NCI-H345 treated with DMSO at 0.1 percent for 48 hours (cell line): ENCODE measurements around the gene KNSTRN.

Experiments
- DNase-seq: peaks from one replicate; lab custom pipeline; 2025; ENCODE audit not compliant: unreplicated experiment; lab: John Stamatoyannopoulos, UW

The KNSTRN gene

GRCh38 chr15:40345225-40345866, 37.2 kb upstream of the KNSTRN start:
- DNase-seq = no peak

GRCh38 chr15:40345867-40346578, 36.5 kb upstream of the KNSTRN start:
- DNase-seq = no peak

DNA sequence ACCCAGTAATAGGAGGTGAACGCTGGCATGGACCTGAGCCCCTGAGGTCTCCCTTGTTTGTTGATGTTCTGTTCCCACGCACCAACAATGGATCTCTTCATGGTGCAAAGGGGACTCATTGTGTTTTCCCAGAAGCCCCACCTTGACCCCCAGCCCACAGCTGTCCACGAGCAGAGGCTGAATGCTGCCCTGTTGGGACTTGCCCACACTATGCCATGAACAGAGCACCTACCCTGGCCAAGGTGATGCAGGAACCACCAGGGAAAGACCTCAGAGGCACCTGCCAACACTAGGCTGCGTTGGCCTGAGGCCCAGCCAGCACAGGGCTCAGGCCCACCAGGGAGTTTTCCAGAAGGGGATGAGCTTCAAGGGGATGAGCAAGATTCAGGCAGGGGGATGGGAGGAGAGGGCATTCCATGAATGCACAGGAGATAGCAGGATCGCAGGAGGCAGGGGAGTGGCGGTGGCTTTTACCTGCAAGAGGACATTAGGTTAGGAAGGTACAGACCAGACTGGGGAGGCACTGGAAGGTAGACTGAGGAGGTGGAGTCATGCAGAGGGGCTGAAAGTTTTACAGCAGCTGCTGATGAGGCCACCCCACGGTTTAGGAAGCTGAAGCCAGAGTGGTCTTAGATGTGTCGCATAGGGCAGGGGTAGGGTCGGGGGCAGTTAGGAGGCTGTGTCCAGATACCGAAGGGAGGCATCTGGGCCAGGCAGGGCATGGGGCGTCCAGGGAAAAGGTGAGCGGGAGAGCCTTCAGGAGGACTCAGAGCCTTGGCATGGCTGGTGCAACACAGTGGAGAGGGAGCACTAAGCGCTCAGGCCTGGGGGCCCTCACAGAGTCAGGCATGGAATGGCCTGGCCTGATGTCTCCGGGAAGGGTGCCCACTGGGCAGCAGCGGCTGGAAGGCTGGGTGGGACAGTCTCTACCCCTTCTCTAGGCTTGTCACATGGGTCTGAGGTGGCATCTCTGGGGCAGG, 35.7 kb upstream of the KNSTRN start:
- no peak for DNase-seq

DNA sequence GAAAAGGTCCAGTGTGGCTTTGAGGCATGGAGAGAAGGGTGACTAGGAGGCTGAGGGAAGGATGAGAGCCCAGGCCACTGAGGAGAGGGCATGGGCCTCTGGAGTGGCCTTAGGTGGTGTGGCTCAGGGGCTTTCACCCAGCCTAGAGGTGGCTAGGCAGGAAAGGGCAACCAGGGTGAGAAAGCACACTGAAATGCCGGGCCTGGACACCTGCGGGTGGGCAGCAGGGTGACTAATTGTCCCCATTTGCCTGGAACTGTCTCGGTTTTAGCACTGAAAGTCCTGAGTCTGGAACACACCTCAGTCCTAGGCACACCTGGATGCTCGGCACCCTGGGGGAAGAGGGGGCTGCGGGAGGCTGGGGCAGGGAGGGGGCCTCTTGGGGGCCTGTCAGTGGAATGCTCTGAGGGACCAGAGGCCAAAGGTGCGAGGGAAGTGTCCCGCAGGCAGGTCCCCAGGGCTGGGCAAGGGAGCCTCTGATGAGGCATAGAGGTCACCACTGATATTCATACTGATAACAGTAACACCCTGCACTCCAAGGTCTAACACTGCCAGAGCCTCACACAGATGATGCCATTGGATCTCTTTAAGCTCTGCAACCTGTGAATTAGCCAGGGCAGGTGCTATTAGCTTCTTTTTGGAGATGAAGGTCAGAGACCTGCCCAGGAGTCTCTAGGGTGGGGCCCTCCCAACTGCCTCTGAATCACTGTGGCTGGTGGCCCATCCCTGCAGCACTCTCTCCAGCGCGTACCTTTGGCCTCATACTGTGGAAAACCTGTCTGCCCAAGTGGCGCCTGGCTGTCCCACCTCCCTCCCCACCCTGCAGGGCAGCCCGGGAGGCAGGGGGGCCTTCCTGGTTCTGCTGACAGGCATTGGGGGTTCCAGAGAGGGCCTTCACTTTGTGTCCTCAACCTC, 34.7 kb upstream of the KNSTRN start:
- DNase-seq = no peak

DNA sequence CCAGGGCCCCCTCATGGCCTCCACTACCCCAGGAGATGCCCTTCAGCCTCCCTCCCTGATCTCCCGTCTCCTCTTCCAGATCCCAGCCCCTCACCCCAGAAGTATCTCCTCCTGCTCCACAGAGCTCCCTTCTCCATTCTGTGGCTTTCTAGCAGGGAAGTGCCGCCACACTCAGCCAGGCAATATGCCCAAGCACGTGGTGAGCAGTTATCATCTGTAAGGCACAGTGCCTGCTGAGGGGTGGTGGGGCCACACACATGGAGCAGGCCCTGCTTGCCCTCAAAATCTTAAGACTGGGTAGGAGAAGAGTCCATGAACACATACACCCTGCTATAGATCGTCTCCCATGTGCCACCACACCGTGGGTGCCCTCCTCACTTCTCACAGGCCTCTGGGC, 34.0 kb upstream of the KNSTRN start:
- DNase-seq = no peak

GRCh38 chr15:40349163-40349562, 33.4 kb upstream of the KNSTRN start:
- no peak for DNase-seq

GRCh38 chr15:40352281-40352901, 30.1 kb upstream of the KNSTRN start:
- no peak for DNase-seq

- DNase-seq = no peak
These were observed 28.8 kb upstream of the KNSTRN start for GRCh38 chr15:40353697-40354096.

DNA sequence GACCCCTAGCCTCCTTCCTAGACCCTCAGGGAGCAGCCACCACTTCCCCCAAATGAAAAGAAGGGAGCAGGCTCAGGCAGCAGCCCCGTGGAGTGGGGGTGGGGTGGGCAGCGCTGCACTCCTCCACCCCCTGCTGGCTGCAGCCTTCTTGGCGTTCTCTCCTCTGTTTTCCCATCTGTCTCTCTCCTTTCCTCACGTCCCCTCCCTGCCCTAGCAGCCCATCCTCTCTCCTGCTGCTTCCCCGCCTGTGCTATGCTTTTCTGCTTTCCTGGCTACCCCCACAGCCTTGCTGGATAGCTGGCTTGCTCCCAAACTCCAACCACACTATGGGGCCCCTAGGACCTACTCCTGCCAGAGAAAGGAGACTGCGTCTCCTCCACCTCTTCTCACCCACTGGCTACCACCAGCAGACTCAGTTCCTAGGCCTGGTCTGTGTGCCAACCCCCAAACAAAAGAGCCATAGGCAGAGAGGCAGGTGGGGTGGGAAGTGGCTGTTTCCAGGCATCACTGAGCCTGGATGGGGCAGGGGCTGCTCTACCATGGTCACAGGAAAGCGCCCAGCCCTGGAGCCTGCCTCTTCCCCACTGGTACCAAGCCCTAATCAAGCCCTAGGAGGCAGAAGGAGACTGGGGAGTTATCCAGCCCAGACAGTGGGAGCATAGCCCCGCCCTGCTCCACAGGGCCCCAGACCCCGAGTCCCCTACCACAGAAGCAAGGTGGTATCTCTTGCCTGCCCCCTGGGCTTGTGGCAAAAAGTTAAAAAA, 27.9 kb upstream of the KNSTRN start:
- no peak for DNase-seq

GRCh38 chr15:40355976-40356585, 26.4 kb upstream of the KNSTRN start:
- no peak for DNase-seq

GRCh38 chr15:40357246-40357645, 25.3 kb upstream of the KNSTRN start:
- no peak for DNase-seq

DNA sequence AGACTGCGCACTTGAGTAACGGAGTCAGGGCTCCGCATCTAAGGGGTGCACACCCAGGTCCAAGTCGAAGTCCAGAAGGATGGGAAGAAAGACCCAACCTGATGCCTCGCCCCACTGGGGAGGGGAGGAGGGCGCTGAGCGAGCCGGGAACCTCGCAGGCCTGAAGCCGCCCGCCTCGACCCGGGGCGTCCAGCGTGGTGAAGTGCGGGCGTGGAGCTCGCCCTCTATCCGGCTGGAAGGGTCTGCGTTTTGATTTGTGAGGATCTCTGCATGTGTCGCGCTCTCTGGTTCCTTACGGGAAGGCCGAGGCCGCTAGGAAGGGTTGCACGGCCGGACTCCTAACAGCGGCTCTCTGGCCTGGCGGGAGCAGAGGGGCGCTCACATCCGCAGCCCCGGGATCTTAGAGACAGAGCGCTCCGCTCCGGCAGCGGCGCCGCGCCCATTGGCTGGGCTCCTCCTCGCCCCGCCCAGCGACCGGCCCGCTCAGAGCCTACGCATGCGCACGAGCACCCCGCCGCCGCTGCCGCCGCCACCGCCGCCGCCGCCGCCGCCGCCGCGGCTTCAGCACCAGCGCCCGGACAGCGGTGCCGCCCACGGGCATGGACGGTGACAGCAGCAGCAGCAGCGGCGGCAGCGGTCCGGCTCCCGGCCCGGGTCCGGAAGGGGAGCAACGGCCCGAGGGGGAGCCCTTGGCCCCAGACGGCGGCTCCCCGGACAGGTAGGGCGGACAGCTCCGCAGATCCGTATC, 24.6 kb upstream of the KNSTRN start, which contains the start of gene DISP2:
DISP2 (plus strand) TSS at position 497 of the 748 bp plus-strand sequence; CDS start at position 600, 103 bp downstream.
- peak; percentile 60 for DNase-seq

GRCh38 chr15:40358471-40359353, 23.8 kb upstream of the KNSTRN start:
- peak; percentile 10 for DNase-seq

GRCh38 chr15:40360015-40360414, 22.5 kb upstream of the KNSTRN start:
- no peak for DNase-seq

GRCh38 chr15:40361640-40362039, 20.9 kb upstream of the KNSTRN start:
- DNase-seq = no peak

- no peak for DNase-seq
These were observed 18.9 kb upstream of the KNSTRN start for GRCh38 chr15:40363611-40364010.

- DNase-seq = no peak
These were observed 18.3 kb upstream of the KNSTRN start for GRCh38 chr15:40364251-40364650.
